Loucy (cell line): ENCODE results near the gene CELA1.
A peak's percentile ranks its signal among the peaks of the same experiment; 100 is the strongest.

Experiments
- H2AFZ ChIP-seq: fragments of 200-600 bp; sonication (generic); 2 replicates; pipeline ENCODE4 v1.6.0; 2016; ENCODE audit warnings: antibody characterized with exemption, mild to moderate bottlenecking, low read length, moderate library complexity
- H3F3A ChIP-seq: fragments of 200-600 bp; 2 replicates; pipeline ENCODE4 v1.6.0; 2016; ENCODE audit warnings: antibody characterized with exemption, low read depth, mild to moderate bottlenecking
- H3K27me3 ChIP-seq: fragments of 200-600 bp; sonication (generic); 2 replicates; pipeline ENCODE4 v1.6.1; 2014; ENCODE audit warnings: low read length, mild to moderate bottlenecking; ENCODE audit not compliant: insufficient read depth, poor library complexity, severe bottlenecking
- H3K36me3 ChIP-seq: fragments of 200-600 bp; sonication (generic); 2 replicates; pipeline ENCODE4 v1.6.1; 2016; ENCODE audit warnings: low read length; ENCODE audit not compliant: insufficient read depth
- H3K4me1 ChIP-seq: fragments of 200-600 bp; sonication (generic); 2 replicates; pipeline ENCODE4 v1.5.1; 2014; ENCODE audit warnings: low read length, mild to moderate bottlenecking; ENCODE audit not compliant: insufficient read depth, poor library complexity, severe bottlenecking
- H3K4me2 ChIP-seq: fragments of 200-600 bp; sonication (generic); 2 replicates; pipeline ENCODE4 v1.6.0; 2014; ENCODE audit warnings: antibody characterized with exemption, low read length, low read depth, mild to moderate bottlenecking; ENCODE audit not compliant: poor library complexity, severe bottlenecking
- H3K4me3 ChIP-seq: fragments of 200-600 bp; sonication (generic); 2 replicates; pipeline ENCODE4 v1.5.1; 2014; ENCODE audit warnings: low read length, mild to moderate bottlenecking, mixed read lengths; ENCODE audit not compliant: poor library complexity, severe bottlenecking
- H3K79me2 ChIP-seq: fragments of 200-600 bp; sonication (generic); 2 replicates; pipeline ENCODE4 v1.6.1; 2014; ENCODE audit warnings: low read length; ENCODE audit not compliant: insufficient read depth
- H3K9ac ChIP-seq: fragments of 200-600 bp; sonication (generic); 2 replicates; pipeline ENCODE4 v1.6.0; 2014; ENCODE audit warnings: mild to moderate bottlenecking, low read depth, low read length, moderate library complexity; ENCODE audit not compliant: poor library complexity, severe bottlenecking
- H3K9me2 ChIP-seq: fragments of 200-600 bp; sonication (generic); replicated peaks from 2 replicates; pipeline ENCODE4 v1.6.1; 2016; ENCODE audit warnings: low read depth, low read length, mixed read lengths
- H3K9me3 ChIP-seq: fragments of 200-600 bp; sonication (generic); 2 replicates; pipeline ENCODE4 v1.6.1; 2014; ENCODE audit warnings: mild to moderate bottlenecking, antibody characterized with exemption, low read length, low read depth; ENCODE audit not compliant: insufficient read depth
- H4K20me1 ChIP-seq: fragments of 200-600 bp; sonication (generic); 2 replicates; pipeline ENCODE4 v1.6.0; 2014; ENCODE audit warnings: antibody characterized with exemption, low read length, mild to moderate bottlenecking; ENCODE audit not compliant: insufficient read depth, poor library complexity, severe bottlenecking
- CTCF ChIP-seq: fragments of 200-600 bp; sonication (generic); conservative IDR thresholded peaks from 2 replicates; pipeline ENCODE4 v1.5.1; 2014; ENCODE audit warnings: mild to moderate bottlenecking, antibody characterized with exemption, low read length
- EZH2phosphoT487 ChIP-seq: fragments of 200-600 bp; IDR thresholded peaks from 2 replicates; pipeline ENCODE4 v1.6.1; 2018; ENCODE audit warnings: antibody characterized with exemption, mild to moderate bottlenecking, moderate library complexity, borderline replicate concordance

CELA1 gene

GRCh38 chr12:51388069-51388799 lies 41.8 kb upstream of the CELA1 start:
- no peaks in the 10 kb centered on the region for H3K9me3 ChIP-seq
- no peaks in the 10 kb centered on the region for H3K36me3 ChIP-seq
- no peak for TF ChIP-seq EZH2phosphoT487
- TF ChIP-seq CTCF = no peak
- H4K20me1 ChIP-seq = no peaks in the 10 kb centered on the region
- no peak overlapping the region for H2AFZ ChIP-seq
- no peaks in the 10 kb centered on the region for H3K9me2 ChIP-seq
- peak overlapping the region; percentile 87 for H3K4me2 ChIP-seq
- peak overlapping the region; percentile 65 for H3K4me3 ChIP-seq
- peaks cover 80% of the 10 kb centered on the region for H3K4me1 ChIP-seq
- peaks cover 47% of the 10 kb centered on the region for H3K79me2 ChIP-seq
- peak overlapping the region; percentile 44 for H3K9ac ChIP-seq
- H3F3A ChIP-seq = peaks cover 5% of the 10 kb centered on the region; the same call in 1 of the 2 replicates
- H3K27me3 ChIP-seq = no peaks in the 10 kb centered on the region

- peaks cover 5% of the 10 kb centered on the region; the same call in 1 of the 2 replicates for H3F3A ChIP-seq
- H4K20me1 ChIP-seq = no peaks in the 10 kb centered on the region
- peak overlapping the region; percentile 12 for H3K4me3 ChIP-seq
- H3K79me2 ChIP-seq = peaks cover 36% of the 10 kb centered on the region
- H3K27me3 ChIP-seq = no peaks in the 10 kb centered on the region
- no peak for TF ChIP-seq CTCF
- H2AFZ ChIP-seq = no peak overlapping the region
- H3K9me2 ChIP-seq = no peaks in the 10 kb centered on the region
- peak overlapping the region; percentile 15 for H3K9ac ChIP-seq
- H3K9me3 ChIP-seq = no peaks in the 10 kb centered on the region
- H3K4me2 ChIP-seq = peak overlapping the region; percentile 43
- H3K36me3 ChIP-seq = no peaks in the 10 kb centered on the region
- H3K4me1 ChIP-seq = peaks cover 91% of the 10 kb centered on the region
These were observed 39.9 kb upstream of the CELA1 start for GRCh38 chr12:51386351-51386750.

GRCh38 chr12:51383269-51383905 lies 36.9 kb upstream of the CELA1 start:
- Histone ChIP-seq H4K20me1 (no peaks in the 10 kb centered on the region), H3K9me3 (no peaks in the 10 kb centered on the region), H3K4me1 (peaks cover 86% of the 10 kb centered on the region), H3K4me2 (peak overlapping the region; percentile 75), H3K27me3 (no peaks in the 10 kb centered on the region), H3F3A (peaks cover 5% of the 10 kb centered on the region; the same call in 1 of the 2 replicates), H2AFZ (no peak overlapping the region), H3K4me3 (peak overlapping the region; percentile 18), H3K36me3 (no peaks in the 10 kb centered on the region; the same call in 1 of the 2 replicates), H3K9me2 (no peaks in the 10 kb centered on the region), H3K9ac (peak overlapping the region; percentile 63), H3K79me2 (peaks cover 18% of the 10 kb centered on the region; the same call in 1 of the 2 replicates)
- no peak for TF ChIP-seq CTCF
- TF ChIP-seq EZH2phosphoT487 = no peak
